ENCODE results near the gene MCM3AP.

Gene MCM3AP

DNA sequence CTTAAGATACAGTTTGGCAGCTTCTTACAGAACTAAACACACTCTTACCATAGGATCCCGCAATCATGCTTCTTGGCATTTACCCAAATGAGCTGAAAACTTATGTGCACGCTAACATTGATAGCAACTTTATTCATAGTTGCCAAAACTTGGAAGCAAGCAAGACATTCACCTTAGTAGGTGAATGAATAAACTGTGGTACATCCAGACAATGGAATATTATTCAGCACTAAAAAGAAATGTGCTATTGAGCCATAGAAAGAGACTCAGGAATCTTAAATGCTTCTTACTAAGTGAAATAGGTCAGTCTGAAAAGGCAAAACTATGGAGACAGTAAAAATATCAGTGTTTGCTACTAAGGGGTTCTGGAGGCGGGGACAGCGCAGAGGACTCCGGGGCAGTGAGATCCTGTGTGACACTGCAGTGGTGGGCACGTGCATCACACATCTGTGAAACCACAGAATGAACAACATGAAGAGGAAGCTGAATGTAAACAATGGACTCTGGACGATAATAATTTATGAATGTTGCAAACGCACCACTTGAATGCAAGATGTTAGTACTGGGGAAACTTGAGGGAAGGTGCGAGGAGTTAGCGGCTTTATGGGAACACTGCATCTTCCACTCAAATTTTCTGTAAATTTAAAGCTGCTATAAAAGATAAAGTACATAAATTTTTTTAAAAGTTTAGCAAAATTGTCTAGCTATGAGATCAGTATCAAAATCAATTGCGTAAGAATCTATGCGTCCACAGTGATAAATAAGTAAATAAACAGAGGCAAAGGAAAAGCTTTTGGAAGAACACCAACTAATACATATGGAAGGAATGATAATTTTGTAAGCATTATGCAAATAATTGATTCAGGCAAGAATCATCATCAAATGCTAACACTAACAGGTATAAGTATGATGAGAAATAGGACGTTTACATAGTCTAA lies 85.7 kb downstream of the MCM3AP start:
- no peak for DNase-seq

DNA sequence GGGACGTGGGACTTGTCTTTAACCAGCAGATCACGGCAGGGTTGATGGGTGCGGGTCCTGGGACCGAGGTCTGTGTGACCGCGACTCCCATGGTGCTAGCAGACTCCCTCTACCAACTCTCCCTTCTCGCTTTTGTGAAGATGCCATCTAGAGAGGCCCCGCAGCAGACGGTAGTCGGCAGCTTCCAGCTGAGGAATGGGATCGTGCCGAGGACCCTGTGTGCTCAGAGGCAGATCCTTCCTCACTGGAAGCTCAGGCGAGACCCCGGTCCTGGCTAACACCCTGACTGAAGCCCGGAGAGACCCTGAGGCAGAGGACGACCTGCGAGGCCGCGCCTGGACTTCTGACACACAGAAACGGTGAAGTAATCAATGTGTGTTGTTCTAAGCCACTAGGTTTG lies 88.7 kb downstream of the MCM3AP start:
- no peak for DNase-seq

GRCh38 chr21:46195595-46196195 lies 89.7 kb downstream of the MCM3AP start:
- DNase-seq, result no peak

DNA sequence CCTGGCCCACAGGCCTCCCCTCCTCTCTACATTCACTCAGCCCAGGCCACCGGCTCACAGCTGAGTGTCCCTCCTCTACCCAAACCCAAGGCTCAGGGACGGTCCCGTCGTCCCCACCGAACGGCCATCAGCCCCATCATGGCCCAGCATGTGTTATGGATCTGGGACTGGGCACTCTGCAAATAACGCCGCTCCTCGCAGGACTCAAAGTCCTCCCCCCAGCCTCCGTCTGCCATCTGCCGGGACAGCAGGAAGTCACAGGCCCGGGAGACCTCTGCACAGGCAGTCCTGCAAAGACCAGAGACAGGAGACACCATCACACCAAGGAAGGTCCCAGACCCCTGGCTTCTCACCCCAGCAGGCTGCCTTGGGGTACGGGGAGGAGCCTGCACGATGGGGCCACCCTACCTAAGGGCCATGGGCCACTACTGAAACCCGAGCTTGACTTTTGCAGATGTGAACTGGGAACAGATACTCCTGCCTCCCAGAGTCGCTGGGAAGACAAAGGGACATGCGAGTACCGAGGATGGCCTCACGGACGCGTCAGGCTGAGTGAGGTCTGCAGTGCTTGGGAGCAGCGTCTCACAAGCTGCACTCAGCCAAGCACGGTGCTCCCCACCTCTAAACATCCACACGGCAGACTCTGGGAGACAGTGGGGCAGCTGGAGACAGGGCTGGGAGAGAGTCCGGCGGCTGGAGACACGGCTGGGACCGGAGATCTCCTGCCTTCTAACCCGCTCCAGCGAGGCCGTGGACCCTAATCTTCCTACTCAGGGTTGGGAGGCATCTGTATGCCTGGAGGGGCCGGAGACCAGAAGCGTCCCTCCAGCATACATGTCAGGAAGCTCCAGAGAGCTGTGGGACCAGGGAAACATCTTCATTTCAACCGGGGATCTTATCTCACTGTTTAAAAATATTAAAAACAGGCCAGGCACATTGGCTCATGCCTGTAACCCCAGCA lies 90.8 kb downstream of the MCM3AP start:
- DNase-seq, result no peak

DNA sequence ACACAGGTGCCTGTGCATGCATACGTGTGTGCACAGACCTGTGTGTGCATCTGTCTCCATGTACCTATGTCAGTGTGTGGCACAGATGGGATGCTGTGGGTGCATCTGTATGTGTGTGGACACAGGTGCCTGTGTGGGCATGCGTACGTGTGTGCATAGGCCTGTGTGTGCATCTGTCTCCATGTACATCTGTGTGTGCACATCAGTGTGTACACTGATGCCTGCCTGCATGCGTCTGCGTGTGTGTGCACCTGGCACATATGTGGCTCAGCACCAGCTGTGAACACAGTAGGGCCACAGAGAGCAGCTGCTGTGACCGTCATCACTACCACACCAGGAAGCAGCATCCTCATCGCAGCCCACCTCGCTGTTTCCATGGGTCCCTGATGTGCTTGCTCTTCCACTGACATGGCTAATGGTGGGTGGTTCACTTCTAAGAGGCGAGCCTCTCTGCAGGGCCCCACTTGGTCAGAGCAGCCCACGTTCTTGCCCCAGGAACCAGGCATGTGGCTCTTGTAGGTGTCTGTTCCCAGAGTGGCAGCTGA lies 91.5 kb downstream of the MCM3AP start:
- DNase-seq, result no peak

DNA sequence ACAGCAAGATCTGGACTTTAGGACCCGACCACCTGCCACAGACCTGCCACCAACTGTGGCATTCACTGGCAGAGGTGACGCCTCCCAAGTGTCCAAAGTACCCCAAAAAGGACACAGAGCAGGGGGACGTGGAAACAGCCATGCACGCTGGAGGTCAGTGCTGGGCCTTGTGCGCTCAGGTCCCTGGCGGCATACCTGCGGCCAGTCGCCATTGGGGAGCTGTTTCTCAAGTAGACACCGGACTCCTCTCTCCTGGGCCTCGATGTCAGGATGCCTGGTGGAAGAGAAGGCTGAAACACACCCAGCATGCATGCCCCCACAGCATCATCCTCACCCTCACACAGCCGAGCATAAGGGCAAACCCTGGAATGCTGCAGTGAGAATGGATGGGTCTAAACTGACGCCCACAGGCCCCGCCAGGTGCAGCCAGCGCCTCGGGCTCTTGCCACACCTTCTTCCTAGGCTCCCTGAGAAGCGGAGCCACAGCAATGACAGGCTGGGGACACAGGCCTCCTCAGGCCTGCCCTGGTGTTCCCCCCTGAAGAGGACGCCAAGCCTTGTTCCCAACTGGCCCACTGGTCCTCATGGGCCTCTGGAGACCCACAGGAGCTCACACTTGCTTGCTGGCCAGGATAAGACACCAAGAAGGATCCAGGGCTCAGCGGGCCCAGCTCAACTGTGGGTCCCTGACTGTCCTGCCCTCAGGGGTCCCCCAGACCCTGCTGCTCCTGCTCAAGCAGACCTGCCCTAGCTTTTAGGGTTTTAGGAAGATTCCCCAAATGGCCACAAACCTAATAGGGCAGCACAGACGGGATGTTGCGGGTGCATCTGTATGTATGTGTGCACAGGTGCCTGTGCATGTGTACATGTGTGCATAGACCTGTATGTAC lies 93.5 kb downstream of the MCM3AP start:
- DNase-seq, result no peak

DNA sequence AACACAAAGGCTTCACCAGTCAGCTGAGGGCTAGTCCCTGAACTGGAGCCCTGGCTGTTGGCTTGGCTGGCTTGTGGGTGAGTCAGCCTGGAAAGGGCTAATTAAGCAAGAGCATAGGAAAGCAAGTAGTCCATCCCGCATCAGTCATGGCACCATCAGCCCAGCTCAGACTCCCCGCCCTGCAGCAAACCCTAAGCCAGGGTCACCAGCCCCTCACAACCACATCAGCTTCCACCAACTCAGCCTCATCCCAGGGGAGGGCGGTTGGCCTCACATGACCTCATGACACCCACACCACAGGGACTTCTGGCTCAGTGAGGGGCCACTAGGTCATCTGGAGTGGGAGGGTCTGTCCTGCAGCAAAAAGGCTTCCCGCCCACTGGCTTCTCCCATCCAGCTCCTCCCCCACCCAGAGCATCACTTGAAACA lies 94.1 kb downstream of the MCM3AP start:
- DNase-seq, result no peak

- no peak for DNase-seq
Measured at GRCh38 chr21:46190491-46191131, 94.8 kb downstream of the MCM3AP start.

DNA sequence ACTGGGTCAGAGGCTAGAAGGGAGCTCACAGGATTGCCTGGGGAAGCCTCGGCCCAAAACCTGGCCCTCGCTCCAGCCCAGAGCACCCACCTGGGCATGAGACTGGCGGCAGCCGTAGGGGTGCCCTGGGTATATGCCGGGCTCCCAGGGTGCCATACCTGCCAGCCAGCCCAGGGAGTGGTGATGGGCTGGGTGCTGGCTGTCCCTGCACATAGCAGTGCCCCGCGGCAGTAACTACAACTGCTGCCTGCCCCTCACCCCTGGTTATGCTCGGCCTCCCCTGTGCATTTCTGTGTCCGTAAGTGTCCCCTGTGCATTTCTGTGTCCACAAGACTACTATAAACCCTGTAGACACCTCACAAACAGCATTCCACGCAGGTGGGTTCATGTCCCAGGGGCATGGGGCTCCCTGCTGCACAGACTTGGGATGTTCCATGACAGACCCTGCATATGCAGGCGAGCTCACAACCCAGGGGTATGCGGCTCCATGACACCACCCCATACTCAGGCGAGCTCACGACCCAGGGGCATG lies 95.4 kb downstream of the MCM3AP start:
- DNase-seq, result no peak

DNA sequence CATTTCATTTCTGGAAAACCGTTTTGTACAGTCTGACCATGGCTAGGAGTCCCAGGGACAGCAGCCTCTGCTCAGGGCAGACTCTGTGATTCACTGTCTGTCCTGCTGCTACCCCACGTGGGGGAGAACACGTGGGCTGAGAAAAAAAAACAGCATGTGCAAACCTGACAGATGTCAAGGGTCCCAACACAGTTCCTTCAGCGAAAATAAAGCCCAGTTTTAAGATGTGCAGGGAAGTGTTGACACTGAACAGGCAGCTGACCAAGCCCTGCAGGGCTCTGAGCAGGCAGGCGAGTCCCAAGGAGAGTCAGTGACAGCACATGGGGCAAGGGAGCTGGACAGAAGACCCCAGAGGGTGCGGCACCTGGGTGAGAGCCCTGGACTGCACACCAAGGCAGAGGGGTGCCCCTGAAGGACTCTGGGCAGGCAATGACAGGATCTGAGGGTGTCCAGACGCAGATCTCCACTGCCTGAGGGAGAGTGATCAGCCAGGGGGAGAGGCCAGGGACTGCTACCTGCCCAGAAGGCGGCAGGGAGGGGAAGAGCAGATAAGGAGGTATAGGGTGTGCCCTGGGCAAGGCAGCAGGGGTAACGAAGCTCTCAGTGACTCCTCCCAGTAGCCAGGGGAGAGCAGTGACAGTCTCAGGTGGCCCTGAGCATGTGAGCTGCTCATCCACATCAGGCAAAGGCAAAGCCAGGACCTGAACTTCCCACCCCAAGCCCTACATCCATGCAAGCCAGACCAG lies 96.0 kb downstream of the MCM3AP start:
- no peak for DNase-seq

DNA sequence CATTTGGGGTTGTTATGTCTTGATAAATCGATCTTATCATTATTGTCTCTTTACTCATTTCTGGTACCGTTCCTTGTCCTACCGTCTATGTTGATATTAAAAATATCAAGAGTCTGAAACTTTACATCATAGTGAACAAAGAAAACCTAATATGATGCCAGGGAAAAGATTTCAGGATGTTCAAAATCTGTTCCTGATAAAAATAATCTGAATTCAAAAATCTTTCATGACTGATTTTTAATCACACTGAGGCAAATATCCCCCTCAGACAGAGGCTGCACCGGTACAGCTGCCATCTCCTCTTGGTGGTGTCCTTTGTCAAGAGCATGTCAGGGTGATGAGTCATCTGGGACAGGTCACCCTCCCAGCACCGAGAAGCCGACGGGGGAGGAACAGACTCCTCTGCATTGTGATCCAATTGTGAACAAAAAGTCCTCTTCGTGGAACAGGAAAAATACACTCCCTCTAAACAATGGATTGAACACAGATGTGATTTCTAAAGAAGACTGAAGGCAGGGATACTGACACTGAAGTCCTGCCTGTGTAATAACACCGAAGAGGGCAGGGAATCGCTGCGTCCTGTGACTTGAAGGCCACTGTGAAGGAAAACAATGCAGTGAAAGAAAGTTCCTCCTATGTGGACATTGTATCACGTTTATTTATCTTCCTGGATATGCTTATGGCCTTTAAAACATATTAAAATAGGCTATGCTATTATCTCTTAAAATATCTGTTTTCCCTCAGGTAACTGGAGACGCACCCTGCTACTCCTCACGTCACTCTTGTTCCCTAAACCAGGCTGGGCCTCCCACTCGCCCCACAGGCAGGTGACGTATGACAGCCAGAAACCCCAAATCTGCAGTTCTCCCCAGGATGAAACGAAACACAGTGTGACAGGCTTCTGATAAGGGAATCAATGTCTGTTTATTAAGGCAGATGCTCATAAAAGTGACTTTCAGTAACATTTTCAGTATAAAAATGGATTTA lies 96.9 kb downstream of the MCM3AP start:
- DNase-seq, result no peak

GRCh38 chr21:46187814-46188213 lies 97.6 kb downstream of the MCM3AP start:
- DNase-seq, result no peak

GRCh38 chr21:46187261-46187660 lies 98.2 kb downstream of the MCM3AP start:
- no peak for DNase-seq

DNA sequence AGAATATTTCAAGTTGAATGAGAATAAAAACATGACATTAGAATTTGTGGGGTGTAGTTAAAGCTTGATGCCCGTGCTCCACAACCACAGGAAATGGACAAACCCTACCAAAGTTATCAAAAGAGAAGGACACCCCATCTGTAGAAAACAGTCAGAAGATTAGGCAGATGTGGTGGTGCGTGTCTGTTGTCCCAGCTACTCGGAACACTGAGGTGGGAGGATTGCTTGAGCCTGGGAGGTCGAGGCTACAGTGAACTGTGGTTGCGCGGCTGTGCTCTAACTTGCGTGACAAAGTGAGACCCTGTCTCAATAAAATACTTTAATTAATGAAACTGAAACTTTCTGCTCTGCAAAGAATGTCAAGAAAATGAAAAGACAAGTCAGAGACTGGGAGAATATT lies 99.7 kb downstream of the MCM3AP start:
- no peak for DNase-seq

All from CD4-positive, alpha-beta T cell treated with Interferon gamma for 1 hour (primary cell).